Lung (tissue), 12 donors: ENCODE results near the gene MLYCD. TPM values are rescaled to one million over a fixed set of nuclear protein-coding genes. Genes with fewer than 3 reads are reported as not detected.

Experiments used
- ATAC-seq: fragments of 200-7000 bp; cut with Tn5 transposase; one replicate; pipeline ENCODE4 v1.9.1; 2020; ENCODE audit warnings: moderate number of reproducible peaks; ENCODE audit not compliant: insufficient read depth, low FRiP score
- DNase-seq, 3 donors: peaks; one replicate each; pipeline ENCODE4 v3.0.0-alpha.2; 2013 to 2017
- H3K27ac ChIP-seq, 2 donors: one replicate each; pipeline ENCODE4 v1.5.1; 2013; ENCODE audit warnings: mild to moderate bottlenecking in 2 of 2, moderate library complexity in 2 of 2, control low read depth in 1 of 2, inconsistent platforms in 1 of 2, low read depth in 1 of 2, low read length in 1 of 2
- H3K27me3 ChIP-seq, 3 donors: one replicate each; pipeline ENCODE4 v1.5.1; 2013; ENCODE audit warnings: low read length in 2 of 3; ENCODE audit not compliant: control insufficient read depth in 3 of 3, insufficient read depth in 3 of 3
- H3K36me3 ChIP-seq, 4 donors: one replicate each; pipeline ENCODE4 v1.5.1; 2013; ENCODE audit warnings: low read length in 4 of 4, mild to moderate bottlenecking in 1 of 4, moderate library complexity in 1 of 4; ENCODE audit not compliant: control insufficient read depth in 4 of 4, insufficient read depth in 4 of 4
- H3K4me1 ChIP-seq, 5 donors: one replicate each; pipeline ENCODE4 v1.5.1; 2013; ENCODE audit warnings: low read length in 5 of 5, mild to moderate bottlenecking in 2 of 5, moderate library complexity in 1 of 5; ENCODE audit not compliant: control insufficient read depth in 5 of 5, insufficient read depth in 5 of 5
- H3K4me3 ChIP-seq: one replicate; pipeline ENCODE4 v1.5.1; 2013; ENCODE audit warnings: mild to moderate bottlenecking, control low read depth, moderate library complexity
- H3K9ac ChIP-seq, 2 donors: one replicate each; pipeline ENCODE4 v1.5.1; 2013; ENCODE audit warnings: low read length in 2 of 2, control low read depth in 1 of 2; ENCODE audit not compliant: insufficient read depth in 1 of 2
- H3K9me3 ChIP-seq, 4 donors: one replicate each; pipeline ENCODE4 v1.5.1; 2013; ENCODE audit warnings: low read length in 3 of 4, mild to moderate bottlenecking in 1 of 4, moderate library complexity in 1 of 4; ENCODE audit not compliant: control insufficient read depth in 4 of 4, insufficient read depth in 3 of 4
- whole genome bisulfite sequencing, 2 donors: extraction: QIAGEN DNeasy Blood & Tissue Kit; methylation state at CpG; one replicate each; pipeline ENCODE4 v1.1.7; 2013; 5-methylcytosine and 5-hydroxymethylcytosine counted together
- polyA plus RNA-seq, 2 donors: library from polyadenylated mRNA; stranded (reverse); fragments of 200-250 nt; gene quantifications; one replicate each; pipeline ENCODE4 v1.2.1, GENCODE V29; 2013
- total RNA-seq, 2 donors: library from RNA; depleted of rRNA in 1 of 2; stranded (reverse); fragments of >200 nt in 1 of 2; gene quantifications; one replicate each; pipeline ENCODE4 v1.2.1, GENCODE V29; 2014 to 2021
- TF ChIP-seq, protein P1 (sequence below): IDR thresholded peaks from 2 replicates; pipeline ENCODE4 v1.5.1; 2012; ENCODE audit warnings: mild to moderate bottlenecking; ENCODE audit errors: control extremely low read depth, extremely low read depth
- donor health status: control.
- donor health status: control.
- donor health status: Bipolar disorder and iron deficiency.
- donor health status: healthy.
- donor health status: DM: yes; HTN: yes; CAD: no.

MLYCD gene
- total and polyA plus RNA-seq, 4 donors, result 2.0 to 9.1 (median 4.8) TPM

GRCh38 chr16:83964684-83965443 lies 65.9 kb downstream of the MLYCD start:
- Histone ChIP-seq H3K36me3 (peaks cover 0 to 26% (median 0%) of the 10 kb centered on the region in 4 donors), H3K9ac (no peak overlapping the region), H3K27ac (no peak overlapping the region), H3K27me3 (peaks cover 0 to 11% (median 7%) of the 10 kb centered on the region in 3 donors), H3K4me1 (no peaks in the 10 kb centered on the region), H3K4me3 (no peak overlapping the region), H3K9me3 (no peaks in the 10 kb centered on the region)
- TF ChIP-seq, protein P1, sequence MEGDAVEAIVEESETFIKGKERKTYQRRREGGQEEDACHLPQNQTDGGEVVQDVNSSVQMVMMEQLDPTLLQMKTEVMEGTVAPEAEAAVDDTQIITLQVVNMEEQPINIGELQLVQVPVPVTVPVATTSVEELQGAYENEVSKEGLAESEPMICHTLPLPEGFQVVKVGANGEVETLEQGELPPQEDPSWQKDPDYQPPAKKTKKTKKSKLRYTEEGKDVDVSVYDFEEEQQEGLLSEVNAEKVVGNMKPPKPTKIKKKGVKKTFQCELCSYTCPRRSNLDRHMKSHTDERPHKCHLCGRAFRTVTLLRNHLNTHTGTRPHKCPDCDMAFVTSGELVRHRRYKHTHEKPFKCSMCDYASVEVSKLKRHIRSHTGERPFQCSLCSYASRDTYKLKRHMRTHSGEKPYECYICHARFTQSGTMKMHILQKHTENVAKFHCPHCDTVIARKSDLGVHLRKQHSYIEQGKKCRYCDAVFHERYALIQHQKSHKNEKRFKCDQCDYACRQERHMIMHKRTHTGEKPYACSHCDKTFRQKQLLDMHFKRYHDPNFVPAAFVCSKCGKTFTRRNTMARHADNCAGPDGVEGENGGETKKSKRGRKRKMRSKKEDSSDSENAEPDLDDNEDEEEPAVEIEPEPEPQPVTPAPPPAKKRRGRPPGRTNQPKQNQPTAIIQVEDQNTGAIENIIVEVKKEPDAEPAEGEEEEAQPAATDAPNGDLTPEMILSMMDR, result no peak
- ATAC-seq, result no peak
- no peak for DNase-seq
- WGBS, 2 donors, result 93 to 94% methylated on average over 26 of the region's 26 CpGs

- peaks cover 0 to 21% (median 0%) of the 10 kb centered on the region in 4 donors for H3K36me3 ChIP-seq
- TF ChIP-seq, protein P1, result no peak
- 93 to 94% methylated on average over 36 of the region's 36 CpGs for WGBS, 2 donors
- no peak overlapping the region for H3K9ac ChIP-seq
- H3K27ac ChIP-seq, result no peak overlapping the region
- peaks cover 0 to 15% (median 7%) of the 10 kb centered on the region in 3 donors for H3K27me3 ChIP-seq
- no peaks in the 10 kb centered on the region for H3K9me3 ChIP-seq
- DNase-seq, result no peak
- no peaks in the 10 kb centered on the region for H3K4me1 ChIP-seq
- H3K4me3 ChIP-seq, result no peak overlapping the region
- no peak for ATAC-seq
These were observed 66.7 kb downstream of the MLYCD start for GRCh38 chr16:83965444-83966152.

DNA sequence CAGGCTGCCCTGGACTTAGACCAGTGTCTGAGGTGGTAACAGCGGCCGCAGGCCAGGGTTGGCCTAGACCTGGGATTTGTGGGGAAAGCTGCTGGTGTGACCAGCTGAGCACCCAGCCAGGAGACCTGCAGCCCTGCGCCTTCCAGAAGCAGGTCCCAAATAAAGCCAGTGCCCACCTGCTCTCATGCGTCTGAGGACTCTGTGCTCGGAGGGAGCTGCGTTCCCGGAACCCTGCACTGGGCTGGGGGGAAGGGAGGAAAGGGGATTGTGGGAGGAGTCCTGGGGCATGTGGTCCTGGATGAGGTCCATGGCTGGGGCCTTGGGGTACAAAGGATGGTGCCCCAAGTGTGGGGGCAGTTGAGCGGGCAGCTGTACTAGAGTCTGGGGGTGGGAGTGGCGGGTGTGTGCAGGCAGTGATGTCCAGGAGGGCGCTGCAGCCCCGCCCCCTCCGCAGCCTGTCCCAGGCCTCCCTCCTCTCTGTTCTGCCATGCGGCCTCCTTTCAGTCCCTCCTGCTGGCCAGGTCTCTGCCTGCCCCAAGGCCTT lies 67.3 kb downstream of the MLYCD start:
- peaks cover 0 to 18% (median 0%) of the 10 kb centered on the region in 4 donors for H3K36me3 ChIP-seq
- ATAC-seq, result no peak

More for the DNA sequence above, 67.3 kb downstream of the MLYCD start:
- DNase-seq, result no peak
- Histone ChIP-seq H3K4me1 (no peaks in the 10 kb centered on the region), H3K9me3 (no peaks in the 10 kb centered on the region), H3K27ac (no peak overlapping the region), H3K4me3 (no peak overlapping the region), H3K27me3 (peaks cover 0 to 15% (median 7%) of the 10 kb centered on the region in 3 donors), H3K9ac (no peak overlapping the region)
- WGBS, 2 donors, result 96 to 97% methylated on average over 12 to 13 of the region's 13 CpGs
- TF ChIP-seq, protein P1, result no peak
